ENCODE data around the gene CHRNA7. TPM values are rescaled to one million over a fixed set of nuclear protein-coding genes. Genes with fewer than 3 reads are reported as not detected.

CHRNA7 gene
- polyA plus RNA-seq, 3 donors, result 1.2 to 2.6 (median 1.8) TPM

DNA sequence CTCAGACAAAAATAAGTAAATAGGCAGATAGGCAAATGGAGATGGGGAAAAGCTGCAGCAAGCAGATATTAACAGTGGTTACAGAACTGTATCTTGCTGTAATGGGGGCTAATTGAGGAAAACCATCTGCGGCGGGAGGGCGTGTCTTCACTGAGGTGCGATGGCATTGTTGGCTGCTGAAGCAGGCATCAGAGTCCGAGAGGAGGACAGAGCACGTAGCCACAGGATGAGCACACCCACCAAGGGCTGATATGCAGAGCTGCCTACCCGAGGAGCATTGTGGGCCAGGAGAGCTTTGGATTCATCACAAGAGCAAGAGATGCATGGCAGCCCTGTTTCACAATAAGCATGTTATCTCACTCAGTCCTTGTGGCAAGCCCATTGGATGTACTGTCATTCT, 30.4 kb downstream of the CHRNA7 start:
- no peak overlapping the region for H3K9ac ChIP-seq (ENCODE audit: insufficient read depth, low read length, poor library complexity, severe bottlenecking)

DNA sequence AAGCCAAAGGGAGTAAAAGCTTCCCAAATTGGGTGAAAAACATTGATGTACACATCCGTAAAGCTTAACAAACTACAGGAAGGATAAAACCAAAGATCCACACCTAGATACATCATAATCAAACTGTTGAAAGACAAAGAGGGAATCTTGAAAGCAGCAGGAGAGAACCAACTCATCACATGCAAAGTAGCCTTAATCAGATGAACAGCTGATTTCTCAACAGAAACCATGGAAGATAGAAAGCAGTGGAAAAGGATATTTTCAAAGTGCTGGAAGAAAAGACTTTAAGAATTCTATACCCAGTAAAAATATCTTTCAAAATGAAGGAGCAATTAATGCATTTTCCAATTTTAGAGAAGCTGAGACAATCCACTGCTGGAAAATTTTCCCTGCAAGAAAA, 36.8 kb downstream of the CHRNA7 start:
- Histone ChIP-seq H3K9ac (ENCODE audit: insufficient read depth, low read length, poor library complexity, severe bottlenecking) (no peak overlapping the region), H4K20me1 (ENCODE audit: insufficient read depth, low read length) (no peaks in the 10 kb centered on the region), H3K4me1 (ENCODE audit: control insufficient read depth in 1 of 2, insufficient read depth in 2 of 2, low read length in 2 of 2) (no peaks in the 10 kb centered on the region), H3K27me3 (ENCODE audit: control insufficient read depth in 2 of 2, insufficient read depth in 2 of 2, low read length in 2 of 2) (no peaks in the 10 kb centered on the region), H3K79me2 (ENCODE audit: insufficient read depth, low read length) (no peaks in the 10 kb centered on the region), H3K27ac (ENCODE audit: low read depth in 1 of 2, low read length in 2 of 2) (no peak overlapping the region), H3K9me3 (replicated peaks in 1 of 2; ENCODE audit: control insufficient read depth in 1 of 2, insufficient read depth in 1 of 2, low read length in 2 of 2) (peaks cover 13 to 31% of the 10 kb centered on the region in 2 donors), H3K4me3 (replicated peaks in 1 of 3; ENCODE audit: low read depth in 2 of 3, low read length in 3 of 3) (no peak overlapping the region), H3K4me2 (replicated peaks; ENCODE audit: extremely low read depth, low read length, poor library complexity, severe bottlenecking) (no peak overlapping the region), H2AFZ (ENCODE audit: insufficient read depth, low read depth, low read length, poor library complexity, severe bottlenecking) (no peak overlapping the region), H3K36me3 (replicated peaks in 1 of 2; ENCODE audit: control insufficient read depth in 1 of 2, insufficient read depth in 2 of 2, low read length in 2 of 2) (no peaks in the 10 kb centered on the region)
- Mint-ChIP-seq H3K27me3 (ENCODE audit: low read depth in 3 of 3) (peaks cover 0 to 1% (median 1%) of the 10 kb centered on the region in 3 donors), H3K36me3 (no peaks in the 10 kb centered on the region), H3K27ac (no peak overlapping the region), H3K4me3 (no peak overlapping the region), H3K9me3 (peaks cover 19 to 44% (median 36%) of the 10 kb centered on the region in 7 donors), H3K4me1 (no peaks in the 10 kb centered on the region)
- intact Hi-C loops (cut with micrococcal nuclease), result no loop called here
- TF ChIP-seq, protein P1, sequence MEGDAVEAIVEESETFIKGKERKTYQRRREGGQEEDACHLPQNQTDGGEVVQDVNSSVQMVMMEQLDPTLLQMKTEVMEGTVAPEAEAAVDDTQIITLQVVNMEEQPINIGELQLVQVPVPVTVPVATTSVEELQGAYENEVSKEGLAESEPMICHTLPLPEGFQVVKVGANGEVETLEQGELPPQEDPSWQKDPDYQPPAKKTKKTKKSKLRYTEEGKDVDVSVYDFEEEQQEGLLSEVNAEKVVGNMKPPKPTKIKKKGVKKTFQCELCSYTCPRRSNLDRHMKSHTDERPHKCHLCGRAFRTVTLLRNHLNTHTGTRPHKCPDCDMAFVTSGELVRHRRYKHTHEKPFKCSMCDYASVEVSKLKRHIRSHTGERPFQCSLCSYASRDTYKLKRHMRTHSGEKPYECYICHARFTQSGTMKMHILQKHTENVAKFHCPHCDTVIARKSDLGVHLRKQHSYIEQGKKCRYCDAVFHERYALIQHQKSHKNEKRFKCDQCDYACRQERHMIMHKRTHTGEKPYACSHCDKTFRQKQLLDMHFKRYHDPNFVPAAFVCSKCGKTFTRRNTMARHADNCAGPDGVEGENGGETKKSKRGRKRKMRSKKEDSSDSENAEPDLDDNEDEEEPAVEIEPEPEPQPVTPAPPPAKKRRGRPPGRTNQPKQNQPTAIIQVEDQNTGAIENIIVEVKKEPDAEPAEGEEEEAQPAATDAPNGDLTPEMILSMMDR (IDR thresholded peaks at IDR 0.05), result no peak
- DNase-seq, result no peak
- no CpG with 5 or more reads among the region's 1 CpG for WGBS (ENCODE audit: insufficient coverage)

More for the DNA sequence above, 30.4 kb downstream of the CHRNA7 start:
- Mint-ChIP-seq H3K4me1 (no peaks in the 10 kb centered on the region), H3K27me3 (ENCODE audit: low read depth in 3 of 3) (peaks cover 0 to 3% (median 2%) of the 10 kb centered on the region in 3 donors), H3K9me3 (peaks cover 0 to 10% (median 5%) of the 10 kb centered on the region in 7 donors), H3K36me3 (no peaks in the 10 kb centered on the region), H3K4me3 (no peak overlapping the region), H3K27ac (no peak overlapping the region)
- no peaks in the 10 kb centered on the region for H4K20me1 ChIP-seq (ENCODE audit: insufficient read depth, low read length)
- H3K4me2 ChIP-seq (replicated peaks; ENCODE audit: extremely low read depth, low read length, poor library complexity, severe bottlenecking), result no peak overlapping the region
- H3K36me3 ChIP-seq (replicated peaks in 1 of 2; ENCODE audit: control insufficient read depth in 1 of 2, insufficient read depth in 2 of 2, low read length in 2 of 2), result no peaks in the 10 kb centered on the region
- no peaks in the 10 kb centered on the region for H3K79me2 ChIP-seq (ENCODE audit: insufficient read depth, low read length)
- no peak overlapping the region for H3K4me3 ChIP-seq (replicated peaks in 1 of 3; ENCODE audit: low read depth in 2 of 3, low read length in 3 of 3)
- no peaks in the 10 kb centered on the region for H3K4me1 ChIP-seq (ENCODE audit: control insufficient read depth in 1 of 2, insufficient read depth in 2 of 2, low read length in 2 of 2)
- H3K27me3 ChIP-seq (ENCODE audit: control insufficient read depth in 2 of 2, insufficient read depth in 2 of 2, low read length in 2 of 2), result no peaks in the 10 kb centered on the region
- H3K27ac ChIP-seq (ENCODE audit: low read depth in 1 of 2, low read length in 2 of 2), result no peak overlapping the region
- TF ChIP-seq, protein P1 (IDR thresholded peaks at IDR 0.05), result no peak
- no peak for DNase-seq
- intact Hi-C loops (cut with micrococcal nuclease), result no loop called here
- WGBS (ENCODE audit: insufficient coverage), result 92% methylated on average over 7 of the region's 7 CpGs
- no peak overlapping the region for H2AFZ ChIP-seq (ENCODE audit: insufficient read depth, low read depth, low read length, poor library complexity, severe bottlenecking)
- H3K9me3 ChIP-seq (replicated peaks in 1 of 2; ENCODE audit: control insufficient read depth in 1 of 2, insufficient read depth in 1 of 2, low read length in 2 of 2), result peaks cover 3 to 4% of the 10 kb centered on the region in 2 donors
